Measurements from ENCODE around the gene OSBPL10.
"Not testable (repeated sequence)": the region's sequence is repeated elsewhere in the genome, so short reads cannot be mapped to it uniquely, and the experiment has no call there.

DNA sequence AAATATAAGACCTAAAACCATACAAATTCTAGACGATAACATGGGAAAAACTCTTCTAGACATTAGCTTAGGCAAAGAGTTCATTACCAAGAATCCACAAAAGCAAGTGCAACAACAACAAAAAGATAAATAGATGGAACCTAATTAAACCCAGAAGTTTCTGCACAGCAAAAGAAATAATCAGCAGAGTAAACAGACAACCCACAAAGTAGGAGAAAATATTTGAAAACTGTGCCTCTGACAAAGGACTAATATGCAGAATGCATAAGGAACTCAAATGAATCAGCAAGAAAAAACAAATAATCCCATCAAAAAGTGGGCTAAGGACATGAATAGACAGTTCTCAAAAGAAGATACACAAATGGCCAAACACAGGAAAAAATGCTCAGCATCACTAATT, 198.8 kb downstream of the OSBPL10 start:
- TF ChIP-seq EP300, POLR2A (IDR thresholded peaks at IDR 0.05): not testable (repeated sequence)
- TF ChIP-seq, protein P1, sequence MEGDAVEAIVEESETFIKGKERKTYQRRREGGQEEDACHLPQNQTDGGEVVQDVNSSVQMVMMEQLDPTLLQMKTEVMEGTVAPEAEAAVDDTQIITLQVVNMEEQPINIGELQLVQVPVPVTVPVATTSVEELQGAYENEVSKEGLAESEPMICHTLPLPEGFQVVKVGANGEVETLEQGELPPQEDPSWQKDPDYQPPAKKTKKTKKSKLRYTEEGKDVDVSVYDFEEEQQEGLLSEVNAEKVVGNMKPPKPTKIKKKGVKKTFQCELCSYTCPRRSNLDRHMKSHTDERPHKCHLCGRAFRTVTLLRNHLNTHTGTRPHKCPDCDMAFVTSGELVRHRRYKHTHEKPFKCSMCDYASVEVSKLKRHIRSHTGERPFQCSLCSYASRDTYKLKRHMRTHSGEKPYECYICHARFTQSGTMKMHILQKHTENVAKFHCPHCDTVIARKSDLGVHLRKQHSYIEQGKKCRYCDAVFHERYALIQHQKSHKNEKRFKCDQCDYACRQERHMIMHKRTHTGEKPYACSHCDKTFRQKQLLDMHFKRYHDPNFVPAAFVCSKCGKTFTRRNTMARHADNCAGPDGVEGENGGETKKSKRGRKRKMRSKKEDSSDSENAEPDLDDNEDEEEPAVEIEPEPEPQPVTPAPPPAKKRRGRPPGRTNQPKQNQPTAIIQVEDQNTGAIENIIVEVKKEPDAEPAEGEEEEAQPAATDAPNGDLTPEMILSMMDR (IDR thresholded peaks at IDR 0.05): not testable (repeated sequence)

Data from stomach (tissue), 4 donors.